Adrenal gland (tissue), 5 donors: Measurements from ENCODE around the gene ACSF3.

Source experiments
- CTCF ChIP-seq, 6 experiments: fragments of 450-650 bp in 4 of 6; fragments of 200-600 bp in 2 of 6; sonication (generic) in 1 of 6; IDR thresholded peaks; 1 replicate in 5 of 6; 2 replicates in 1 of 6; pipeline versions ENCODE4 v1.5.1 to v1.8.0; 2016 to 2021; ENCODE audit warnings: antibody characterized with exemption in 6 of 6, mild to moderate bottlenecking in 2 of 6, moderate library complexity in 1 of 6
- POLR2A ChIP-seq, 2 donors: fragments of 450-650 bp; IDR thresholded peaks; one replicate each; pipeline ENCODE4 v1.6.1; 2017; ENCODE audit warnings: antibody characterized with exemption in 2 of 2, mild to moderate bottlenecking in 2 of 2, moderate library complexity in 1 of 2
- donor health status: DM: no; HTN: no; CAD: no.

- TF ChIP-seq CTCF (IDR thresholded peaks at IDR 0.05): no peak
- no peak for TF ChIP-seq POLR2A (IDR thresholded peaks at IDR 0.05)
Measured at GRCh38 chr16:89129378-89129777, 35.7 kb downstream of the ACSF3 start.
